Measurements from ENCODE around the gene SFXN2. TPM values are rescaled to one million over a fixed set of nuclear protein-coding genes. Genes with fewer than 3 reads are reported as not detected.

The SFXN2 gene
- total RNA-seq, 1 experiment from 2014 or later: 10.2 TPM

GRCh38 chr10:102764470-102765161 is 50.2 kb downstream of the SFXN2 start:
- no peak for DNase-seq
- Histone ChIP-seq H3K79me2 (ENCODE audit: low read length) (peaks cover 77% of the 10 kb centered on the region), H3K27ac (ENCODE audit: low read length) (no peak overlapping the region), H3K4me2 (ENCODE audit: low read depth, low read length, poor library complexity, severe bottlenecking) (no peak overlapping the region), H3K9me3 (ENCODE audit: low read length) (no peaks in the 10 kb centered on the region), H3K9ac (ENCODE audit: low read length) (no peak overlapping the region), H3K9me2 (replicated peaks; ENCODE audit: insufficient read depth, low read length) (no peaks in the 10 kb centered on the region), H2AFZ (ENCODE audit: low read length) (no peak overlapping the region), H4K20me1 (ENCODE audit: insufficient read depth, low read depth, low read length) (no peaks in the 10 kb centered on the region), H3K4me3 (ENCODE audit: low read length) (no peak overlapping the region), H3K4me1 (ENCODE audit: low read length) (no peaks in the 10 kb centered on the region), H3K27me3 (ENCODE audit: low read length) (no peaks in the 10 kb centered on the region), H3K36me3 (ENCODE audit: insufficient read depth, low read length) (0 out of 2 replicates have a peak, but pooled peaks cover 3% of the 10 kb centered on the region)

GRCh38 chr10:102765336-102765735 is 50.9 kb downstream of the SFXN2 start:
- Histone ChIP-seq H3K9me2 (replicated peaks; ENCODE audit: insufficient read depth, low read length) (no peaks in the 10 kb centered on the region), H3K4me3 (ENCODE audit: low read length) (no peak overlapping the region), H3K9ac (ENCODE audit: low read length) (no peak overlapping the region), H3K27me3 (ENCODE audit: low read length) (no peaks in the 10 kb centered on the region), H3K4me2 (ENCODE audit: low read depth, low read length, poor library complexity, severe bottlenecking) (no peak overlapping the region), H3K79me2 (ENCODE audit: low read length) (peaks cover 79% of the 10 kb centered on the region), H3K4me1 (ENCODE audit: low read length) (no peaks in the 10 kb centered on the region), H4K20me1 (ENCODE audit: insufficient read depth, low read depth, low read length) (no peaks in the 10 kb centered on the region), H3K36me3 (ENCODE audit: insufficient read depth, low read length) (no peaks in the 10 kb centered on the region), H2AFZ (ENCODE audit: low read length) (no peak overlapping the region), H3K27ac (ENCODE audit: low read length) (no peak overlapping the region), H3K9me3 (ENCODE audit: low read length) (no peaks in the 10 kb centered on the region)
- no peak for DNase-seq

DNA sequence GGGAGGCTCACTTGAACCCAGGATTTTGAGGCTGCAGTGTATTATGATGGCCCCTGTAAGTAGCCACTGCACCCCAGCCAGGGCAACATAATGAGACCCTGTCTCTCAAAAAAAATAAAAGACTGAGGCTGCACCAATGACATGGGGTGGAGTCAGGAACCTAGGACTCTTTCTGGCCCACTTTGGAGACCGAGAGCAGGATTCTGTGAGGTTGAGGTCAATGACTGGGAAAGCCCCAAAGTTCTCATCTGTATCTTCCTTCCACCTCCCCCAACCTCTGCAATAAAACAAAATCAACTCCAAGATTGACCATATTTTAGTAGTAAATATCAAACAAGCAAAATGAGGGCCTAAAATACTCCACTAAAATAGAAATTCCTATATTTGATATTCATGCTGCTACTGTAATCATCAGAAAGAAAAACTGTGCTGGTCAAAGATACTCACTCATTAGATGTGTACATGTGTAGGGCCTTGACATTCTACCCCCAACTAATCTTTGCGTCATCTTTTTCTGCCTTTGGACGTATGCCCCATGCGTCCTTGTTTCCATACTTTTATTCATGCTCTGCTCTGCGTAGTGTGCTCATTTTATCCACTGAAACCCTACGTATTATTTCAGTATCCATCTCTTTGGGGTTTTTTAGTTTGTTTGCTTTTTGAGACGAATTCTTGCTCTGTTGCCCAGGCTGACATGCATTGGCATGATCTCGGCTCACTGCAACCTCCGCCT is 53.2 kb downstream of the SFXN2 start:
- no peak overlapping the region for H3K9ac ChIP-seq (ENCODE audit: low read length)
- no peaks in the 10 kb centered on the region for H3K36me3 ChIP-seq (ENCODE audit: insufficient read depth, low read length)
- no peak overlapping the region for H3K4me2 ChIP-seq (ENCODE audit: low read depth, low read length, poor library complexity, severe bottlenecking)
- no peaks in the 10 kb centered on the region for H3K27me3 ChIP-seq (ENCODE audit: low read length)
- H3K9me2 ChIP-seq (replicated peaks; ENCODE audit: insufficient read depth, low read length): no peaks in the 10 kb centered on the region
- H3K27ac ChIP-seq (ENCODE audit: low read length): no peak overlapping the region
- no peak overlapping the region for H2AFZ ChIP-seq (ENCODE audit: low read length)
- H3K79me2 ChIP-seq (ENCODE audit: low read length): peaks cover 78% of the 10 kb centered on the region
- H3K4me1 ChIP-seq (ENCODE audit: low read length): peaks cover 19% of the 10 kb centered on the region
- no peaks in the 10 kb centered on the region for H3K9me3 ChIP-seq (ENCODE audit: low read length)
- no peak overlapping the region for H3K4me3 ChIP-seq (ENCODE audit: low read length)
- H4K20me1 ChIP-seq (ENCODE audit: insufficient read depth, low read depth, low read length): no peaks in the 10 kb centered on the region
- DNase-seq: no peak

- Histone ChIP-seq H3K4me2 (ENCODE audit: low read depth, low read length, poor library complexity, severe bottlenecking) (no peak overlapping the region), H3K4me1 (ENCODE audit: low read length) (peaks cover 34% of the 10 kb centered on the region), H3K27ac (ENCODE audit: low read length) (0 out of 2 replicates have a peak overlapping the region, but pooled peaks have one; percentile 6), H3K9me2 (replicated peaks; ENCODE audit: insufficient read depth, low read length) (no peaks in the 10 kb centered on the region), H3K27me3 (ENCODE audit: low read length) (no peaks in the 10 kb centered on the region), H3K4me3 (ENCODE audit: low read length) (no peak overlapping the region), H3K79me2 (ENCODE audit: low read length) (peaks cover 78% of the 10 kb centered on the region), H4K20me1 (ENCODE audit: insufficient read depth, low read depth, low read length) (no peaks in the 10 kb centered on the region), H3K36me3 (ENCODE audit: insufficient read depth, low read length) (no peaks in the 10 kb centered on the region), H3K9me3 (ENCODE audit: low read length) (no peaks in the 10 kb centered on the region), H3K9ac (ENCODE audit: low read length) (no peak overlapping the region), H2AFZ (ENCODE audit: low read length) (no peak overlapping the region)
- no peak for DNase-seq
Observed at GRCh38 chr10:102769375-102770107, 55.1 kb downstream of the SFXN2 start.

DNA sequence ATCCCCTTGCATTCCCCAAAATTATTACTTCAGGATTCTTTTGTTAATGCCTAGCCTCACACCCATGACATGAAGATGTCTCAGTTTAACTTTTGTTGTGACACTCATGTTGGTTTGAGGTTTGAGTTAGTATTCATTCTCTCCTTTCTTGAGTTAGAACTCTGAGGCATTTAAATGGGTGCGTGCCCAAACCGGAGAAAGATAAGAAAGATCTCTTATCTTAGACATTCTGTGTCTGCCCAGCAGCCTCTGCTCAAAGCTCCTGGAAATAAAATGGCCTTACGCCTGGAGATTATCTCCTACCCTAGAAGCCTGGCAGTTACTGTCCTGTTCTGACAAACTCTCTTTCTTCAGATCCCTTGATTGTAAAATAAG is 55.7 kb downstream of the SFXN2 start:
- Histone ChIP-seq H3K79me2 (ENCODE audit: low read length) (peaks cover 75% of the 10 kb centered on the region), H3K27ac (ENCODE audit: low read length) (0 out of 2 replicates have a peak overlapping the region, but pooled peaks have one; percentile 6), H3K4me3 (ENCODE audit: low read length) (no peak overlapping the region), H3K9me2 (replicated peaks; ENCODE audit: insufficient read depth, low read length) (no peaks in the 10 kb centered on the region), H3K4me2 (ENCODE audit: low read depth, low read length, poor library complexity, severe bottlenecking) (no peak overlapping the region), H3K4me1 (ENCODE audit: low read length) (peaks cover 34% of the 10 kb centered on the region), H3K36me3 (ENCODE audit: insufficient read depth, low read length) (no peaks in the 10 kb centered on the region), H4K20me1 (ENCODE audit: insufficient read depth, low read depth, low read length) (no peaks in the 10 kb centered on the region), H3K9me3 (ENCODE audit: low read length) (no peaks in the 10 kb centered on the region), H3K9ac (ENCODE audit: low read length) (no peak overlapping the region), H2AFZ (ENCODE audit: low read length) (no peak overlapping the region), H3K27me3 (ENCODE audit: low read length) (no peaks in the 10 kb centered on the region)
- no peak for DNase-seq

DNA sequence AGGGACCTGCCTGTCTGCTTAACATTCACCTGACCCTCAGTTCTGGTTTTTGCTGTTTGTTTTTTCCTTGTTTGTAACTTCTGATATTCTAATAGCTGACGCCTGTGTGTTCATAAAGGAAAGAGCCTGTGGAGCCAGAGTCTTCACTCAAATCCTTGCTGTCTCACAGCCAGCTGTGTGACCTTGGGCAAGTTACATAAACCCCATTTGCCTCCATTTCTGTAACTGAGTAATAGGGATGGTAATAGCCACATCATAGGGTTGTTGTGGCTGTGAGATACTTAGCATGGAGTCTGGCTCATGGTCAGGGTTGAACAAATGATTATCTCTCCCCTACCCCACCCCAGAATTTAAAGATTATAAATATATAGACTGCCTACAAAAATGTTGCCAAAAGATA is 56.4 kb downstream of the SFXN2 start:
- DNase-seq: no peak

DNA sequence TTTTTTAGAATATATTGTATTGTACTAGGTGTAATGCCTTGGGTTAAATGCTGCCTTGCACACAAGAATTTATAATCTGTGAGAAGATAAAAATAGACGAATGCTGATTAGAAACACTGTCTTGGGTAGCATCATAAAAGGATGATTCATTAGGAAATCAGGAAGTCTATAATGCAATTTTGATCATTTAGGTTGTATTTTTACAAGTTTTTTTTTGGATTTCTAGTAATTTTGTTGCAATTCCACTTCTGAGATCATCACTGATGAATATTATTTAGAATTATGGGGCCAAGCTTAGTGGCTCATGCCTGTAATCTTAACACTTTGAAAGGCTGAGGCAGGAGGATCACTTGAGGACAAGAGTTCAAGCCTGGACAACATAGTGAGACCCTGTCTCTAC is 58.9 kb downstream of the SFXN2 start:
- H4K20me1 ChIP-seq (ENCODE audit: insufficient read depth, low read depth, low read length): no peaks in the 10 kb centered on the region
- peaks cover 76% of the 10 kb centered on the region for H3K79me2 ChIP-seq (ENCODE audit: low read length)
- no peak overlapping the region for H3K9ac ChIP-seq (ENCODE audit: low read length)
- H3K4me1 ChIP-seq (ENCODE audit: low read length): peaks cover 34% of the 10 kb centered on the region
- H3K4me3 ChIP-seq (ENCODE audit: low read length): no peak overlapping the region
- H3K4me2 ChIP-seq (ENCODE audit: low read depth, low read length, poor library complexity, severe bottlenecking): peak overlapping the region; percentile 6
- H3K27me3 ChIP-seq (ENCODE audit: low read length): no peaks in the 10 kb centered on the region
- no peak for DNase-seq
- H3K36me3 ChIP-seq (ENCODE audit: insufficient read depth, low read length): no peaks in the 10 kb centered on the region
- no peaks in the 10 kb centered on the region for H3K9me3 ChIP-seq (ENCODE audit: low read length)
- peak overlapping the region; percentile 60 for H3K27ac ChIP-seq (ENCODE audit: low read length)
- no peak overlapping the region for H2AFZ ChIP-seq (ENCODE audit: low read length)
- no peaks in the 10 kb centered on the region for H3K9me2 ChIP-seq (replicated peaks; ENCODE audit: insufficient read depth, low read length)

More for the DNA sequence above, 56.4 kb downstream of the SFXN2 start:
- Histone ChIP-seq H3K27me3 (ENCODE audit: low read length) (no peaks in the 10 kb centered on the region), H3K9me2 (replicated peaks; ENCODE audit: insufficient read depth, low read length) (no peaks in the 10 kb centered on the region), H3K79me2 (ENCODE audit: low read length) (peaks cover 75% of the 10 kb centered on the region), H4K20me1 (ENCODE audit: insufficient read depth, low read depth, low read length) (no peaks in the 10 kb centered on the region), H3K36me3 (ENCODE audit: insufficient read depth, low read length) (no peaks in the 10 kb centered on the region), H3K27ac (ENCODE audit: low read length) (no peak overlapping the region), H3K4me3 (ENCODE audit: low read length) (no peak overlapping the region), H3K9ac (ENCODE audit: low read length) (no peak overlapping the region), H3K4me1 (ENCODE audit: low read length) (peaks cover 34% of the 10 kb centered on the region), H3K4me2 (ENCODE audit: low read depth, low read length, poor library complexity, severe bottlenecking) (no peak overlapping the region), H2AFZ (ENCODE audit: low read length) (no peak overlapping the region), H3K9me3 (ENCODE audit: low read length) (no peaks in the 10 kb centered on the region)

DNA sequence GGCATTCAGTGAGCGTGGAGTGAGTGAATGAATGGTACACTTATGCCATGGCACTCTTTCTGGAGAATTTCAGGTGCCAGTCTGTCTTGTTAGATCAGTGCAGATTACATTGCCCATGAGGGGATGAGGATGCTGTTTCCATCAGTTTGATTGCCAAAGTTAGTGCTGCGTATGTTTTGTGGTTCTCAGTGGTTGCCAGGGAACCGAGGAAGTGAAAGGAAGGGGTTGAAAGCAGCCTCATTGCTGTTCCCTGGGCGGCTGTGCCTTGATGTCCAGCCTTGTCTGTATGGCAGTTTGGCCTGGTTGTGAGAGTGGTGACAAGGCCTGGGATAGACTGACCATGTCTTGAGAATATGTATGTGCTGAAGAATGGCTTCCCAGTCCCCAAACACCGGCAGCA is 59.5 kb downstream of the SFXN2 start:
- H2AFZ ChIP-seq (ENCODE audit: low read length): no peak overlapping the region
- no peaks in the 10 kb centered on the region for H3K9me3 ChIP-seq (ENCODE audit: low read length)
- H3K9ac ChIP-seq (ENCODE audit: low read length): no peak overlapping the region
- H3K4me1 ChIP-seq (ENCODE audit: low read length): peaks cover 34% of the 10 kb centered on the region
- H3K4me3 ChIP-seq (ENCODE audit: low read length): no peak overlapping the region
- peaks cover 79% of the 10 kb centered on the region for H3K79me2 ChIP-seq (ENCODE audit: low read length)
- H3K4me2 ChIP-seq (ENCODE audit: low read depth, low read length, poor library complexity, severe bottlenecking): no peak overlapping the region
- DNase-seq: peak; percentile 46
- no peak overlapping the region for H3K27ac ChIP-seq (ENCODE audit: low read length)
- H3K9me2 ChIP-seq (replicated peaks; ENCODE audit: insufficient read depth, low read length): no peaks in the 10 kb centered on the region
- H4K20me1 ChIP-seq (ENCODE audit: insufficient read depth, low read depth, low read length): no peaks in the 10 kb centered on the region
- H3K36me3 ChIP-seq (ENCODE audit: insufficient read depth, low read length): no peaks in the 10 kb centered on the region
- no peaks in the 10 kb centered on the region for H3K27me3 ChIP-seq (ENCODE audit: low read length)
